Astrocyte (in vitro differentiated cells and primary cell): ENCODE measurements around the gene TRMT61A. TPM values are rescaled to one million over a fixed set of nuclear protein-coding genes. Genes with fewer than 3 reads are reported as not detected.

Experiments
- DNase-seq: peaks from one replicate; pipeline ENCODE4 v3.0.0-alpha.2; 2010; ENCODE audit warnings: low read depth
- FAIRE-seq: peaks from 2 replicates; lab custom pipeline; 2011; peaks lifted over from hg19 to GRCh38; lab: Jason Lieb, UNC
- H2AFZ ChIP-seq: 2 replicates; pipeline ENCODE4 v1.6.0; 2012; ENCODE audit warnings: low read depth, low read length, inconsistent platforms
- H3K27ac ChIP-seq: 2 replicates; pipeline ENCODE4 v1.5.1; 2011; ENCODE audit warnings: low read depth, low read length, inconsistent platforms
- H3K27me3 ChIP-seq: 2 replicates; pipeline ENCODE4 v1.6.0; 2011; ENCODE audit warnings: low read length, inconsistent platforms; ENCODE audit not compliant: insufficient read depth
- H3K36me3 ChIP-seq: 2 replicates; pipeline ENCODE4 v1.5.1; 2011; ENCODE audit warnings: low read length, inconsistent platforms; ENCODE audit not compliant: insufficient read depth
- H3K4me1 ChIP-seq: 2 replicates; pipeline ENCODE4 v1.5.1; 2011; ENCODE audit warnings: low read length, inconsistent platforms; ENCODE audit not compliant: insufficient read depth
- H3K4me2 ChIP-seq: 2 replicates; pipeline ENCODE4 v1.6.0; 2012; ENCODE audit warnings: low read length, inconsistent platforms
- H3K4me3 ChIP-seq: 2 replicates; pipeline ENCODE4 v1.5.1; 2011; ENCODE audit warnings: low read depth, mild to moderate bottlenecking, low read length, inconsistent platforms; ENCODE audit not compliant: insufficient read depth
- H3K79me2 ChIP-seq: 2 replicates; pipeline ENCODE4 v1.6.0; 2012; ENCODE audit warnings: mild to moderate bottlenecking, low read length, inconsistent platforms; ENCODE audit not compliant: insufficient read depth
- H3K9ac ChIP-seq: 2 replicates; pipeline ENCODE4 v1.6.0; 2012; ENCODE audit warnings: mild to moderate bottlenecking, low read length, inconsistent platforms
- H3K9me3 ChIP-seq: 2 replicates; pipeline ENCODE4 v1.5.1; 2012; ENCODE audit warnings: low read depth, mild to moderate bottlenecking, low read length, inconsistent platforms; ENCODE audit not compliant: insufficient read depth
- H4K20me1 ChIP-seq: 2 replicates; pipeline ENCODE4 v1.6.0; 2012; ENCODE audit warnings: low read length, inconsistent platforms; ENCODE audit not compliant: insufficient read depth
- H3K27ac Mint-ChIP-seq: one replicate; pipeline ENCODE4 v1.8.0; 2021; ENCODE audit warnings: mild to moderate bottlenecking, mixed read lengths; ENCODE audit not compliant: unreplicated experiment
- H3K27me3 Mint-ChIP-seq: one replicate; pipeline ENCODE4 v1.8.0; 2021; ENCODE audit warnings: low read depth, mixed read lengths; ENCODE audit not compliant: unreplicated experiment
- H3K36me3 Mint-ChIP-seq: one replicate; pipeline ENCODE4 v1.8.0; 2021; ENCODE audit warnings: low read depth, mixed read lengths; ENCODE audit not compliant: unreplicated experiment
- H3K4me1 Mint-ChIP-seq: one replicate; pipeline ENCODE4 v1.8.0; 2021; ENCODE audit warnings: low read depth, mixed read lengths; ENCODE audit not compliant: unreplicated experiment
- H3K4me3 Mint-ChIP-seq: one replicate; pipeline ENCODE4 v1.8.0; 2021; ENCODE audit warnings: mild to moderate bottlenecking, moderate library complexity, mixed read lengths; ENCODE audit not compliant: unreplicated experiment
- H3K9me3 Mint-ChIP-seq: one replicate; pipeline ENCODE4 v1.8.0; 2021; ENCODE audit warnings: mild to moderate bottlenecking, mixed read lengths; ENCODE audit not compliant: unreplicated experiment
- EZH2 ChIP-seq: IDR thresholded peaks from 2 replicates; pipeline ENCODE4 v1.6.1; 2012; ENCODE audit warnings: mild to moderate bottlenecking, low read length, inconsistent platforms; ENCODE audit not compliant: insufficient read depth
- total RNA-seq: library from RNA; stranded (reverse); gene quantifications from 2 replicates; pipeline ENCODE4 v1.2.1, GENCODE V29; 2021
- TF ChIP-seq, protein P1 (sequence below): IDR thresholded peaks from 2 replicates; pipeline ENCODE4 v1.5.1; 2011; ENCODE audit warnings: low read depth, mild to moderate bottlenecking, inconsistent platforms, low read length, moderate library complexity; ENCODE audit not compliant: insufficient read depth

The TRMT61A gene
- total RNA-seq, 1 donor from 2014 or later, result 12.4 TPM

- Histone ChIP-seq H2AFZ (no peak overlapping the region), H3K27ac (no peak overlapping the region), H3K4me3 (no peak overlapping the region), H3K9ac (no peak overlapping the region), H3K4me2 (peak overlapping the region; percentile 4), H3K9me3 (no peaks in the 10 kb centered on the region), H3K36me3 (no peaks in the 10 kb centered on the region), H3K4me1 (peaks cover 34% of the 10 kb centered on the region), H3K27me3 (peaks cover 14% of the 10 kb centered on the region), H4K20me1 (peaks cover 56% of the 10 kb centered on the region), H3K79me2 (no peaks in the 10 kb centered on the region)
- H3K27ac Mint-ChIP-seq, result peak overlapping the region; percentile 78
- no peaks in the 10 kb centered on the region for H3K9me3 Mint-ChIP-seq
- H3K4me1 Mint-ChIP-seq, result peaks cover 21% of the 10 kb centered on the region
- H3K27me3 Mint-ChIP-seq, result peaks cover 6% of the 10 kb centered on the region
- TF ChIP-seq, protein P1, sequence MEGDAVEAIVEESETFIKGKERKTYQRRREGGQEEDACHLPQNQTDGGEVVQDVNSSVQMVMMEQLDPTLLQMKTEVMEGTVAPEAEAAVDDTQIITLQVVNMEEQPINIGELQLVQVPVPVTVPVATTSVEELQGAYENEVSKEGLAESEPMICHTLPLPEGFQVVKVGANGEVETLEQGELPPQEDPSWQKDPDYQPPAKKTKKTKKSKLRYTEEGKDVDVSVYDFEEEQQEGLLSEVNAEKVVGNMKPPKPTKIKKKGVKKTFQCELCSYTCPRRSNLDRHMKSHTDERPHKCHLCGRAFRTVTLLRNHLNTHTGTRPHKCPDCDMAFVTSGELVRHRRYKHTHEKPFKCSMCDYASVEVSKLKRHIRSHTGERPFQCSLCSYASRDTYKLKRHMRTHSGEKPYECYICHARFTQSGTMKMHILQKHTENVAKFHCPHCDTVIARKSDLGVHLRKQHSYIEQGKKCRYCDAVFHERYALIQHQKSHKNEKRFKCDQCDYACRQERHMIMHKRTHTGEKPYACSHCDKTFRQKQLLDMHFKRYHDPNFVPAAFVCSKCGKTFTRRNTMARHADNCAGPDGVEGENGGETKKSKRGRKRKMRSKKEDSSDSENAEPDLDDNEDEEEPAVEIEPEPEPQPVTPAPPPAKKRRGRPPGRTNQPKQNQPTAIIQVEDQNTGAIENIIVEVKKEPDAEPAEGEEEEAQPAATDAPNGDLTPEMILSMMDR, result no peak
- no peak for TF ChIP-seq EZH2
- DNase-seq, result no peak
- H3K36me3 Mint-ChIP-seq, result peaks cover 3% of the 10 kb centered on the region
- no peak for FAIRE-seq
- peak overlapping the region; percentile 77 for H3K4me3 Mint-ChIP-seq
Measured at GRCh38 chr14:103519043-103519836, 9.8 kb upstream of the TRMT61A start.

- peak overlapping the region; percentile 75 for H3K4me3 Mint-ChIP-seq
- H3K27me3 Mint-ChIP-seq, result peaks cover 6% of the 10 kb centered on the region
- no peaks in the 10 kb centered on the region for H3K9me3 Mint-ChIP-seq
- Histone ChIP-seq H3K27ac (no peak overlapping the region), H2AFZ (no peak overlapping the region), H3K4me1 (peaks cover 34% of the 10 kb centered on the region), H3K4me2 (no peak overlapping the region), H3K27me3 (peaks cover 14% of the 10 kb centered on the region), H3K9me3 (no peaks in the 10 kb centered on the region), H3K9ac (no peak overlapping the region), H3K4me3 (no peak overlapping the region), H4K20me1 (peaks cover 52% of the 10 kb centered on the region), H3K36me3 (no peaks in the 10 kb centered on the region), H3K79me2 (no peaks in the 10 kb centered on the region)
- no peaks in the 10 kb centered on the region for H3K36me3 Mint-ChIP-seq
- H3K27ac Mint-ChIP-seq, result peak overlapping the region; percentile 75
- TF ChIP-seq, protein P1, result no peak
- TF ChIP-seq EZH2, result no peak
- peaks cover 21% of the 10 kb centered on the region for H3K4me1 Mint-ChIP-seq
- DNase-seq, result no peak
- no peak for FAIRE-seq
Measured at GRCh38 chr14:103519837-103520212, 9.2 kb upstream of the TRMT61A start.

- H3K36me3 Mint-ChIP-seq, result no peaks in the 10 kb centered on the region
- H3K79me2 ChIP-seq, result no peaks in the 10 kb centered on the region
- H3K4me1 ChIP-seq, result peaks cover 34% of the 10 kb centered on the region
- DNase-seq, result no peak
- H3K9me3 Mint-ChIP-seq, result no peaks in the 10 kb centered on the region
- peaks cover 21% of the 10 kb centered on the region for H3K4me1 Mint-ChIP-seq
- no peak overlapping the region for H3K4me3 ChIP-seq
- no peaks in the 10 kb centered on the region for H3K9me3 ChIP-seq
- H3K36me3 ChIP-seq, result no peaks in the 10 kb centered on the region
- no peak for TF ChIP-seq EZH2
- TF ChIP-seq, protein P1, result no peak
- H4K20me1 ChIP-seq, result peaks cover 48% of the 10 kb centered on the region
- no peak overlapping the region for H3K27ac Mint-ChIP-seq
- H3K27me3 Mint-ChIP-seq, result peaks cover 6% of the 10 kb centered on the region
- no peak overlapping the region for H3K27ac ChIP-seq
- H3K9ac ChIP-seq, result no peak overlapping the region
- H3K27me3 ChIP-seq, result peaks cover 14% of the 10 kb centered on the region
- no peak overlapping the region for H2AFZ ChIP-seq
- H3K4me3 Mint-ChIP-seq, result peak overlapping the region; percentile 60
- peak overlapping the region; percentile 80 for H3K4me2 ChIP-seq
- FAIRE-seq, result no peak
Measured at GRCh38 chr14:103520269-103520656, 8.7 kb upstream of the TRMT61A start.
